CD14-positive monocyte (primary cell): ENCODE measurements around the gene AP1B1. TPM values are rescaled to one million over a fixed set of nuclear protein-coding genes. Genes with fewer than 3 reads are reported as not detected.

ENCODE experiments used
- DNase-seq, 3 donors: peaks; one replicate each; pipeline ENCODE4 v3.0.0-alpha.2; 2011 to 2022
- H2AFZ ChIP-seq: 2 replicates; pipeline ENCODE4 v1.6.0; 2012; ENCODE audit warnings: mild to moderate bottlenecking, low read depth, low read length, inconsistent platforms; ENCODE audit not compliant: insufficient read depth, poor library complexity, severe bottlenecking
- H3K27ac ChIP-seq, 2 donors: 1 replicate in 1 of 2; 2 replicates in 1 of 2; pipeline ENCODE4 v1.5.1; 2012 to 2013; ENCODE audit warnings: low read length in 2 of 2, control low read depth in 1 of 2, inconsistent platforms in 1 of 2, low read depth in 1 of 2, mild to moderate bottlenecking in 1 of 2
- H3K27me3 ChIP-seq, 2 donors: one replicate each; pipeline versions ENCODE4 v1.6.0 to v1.6.1; 2011 to 2013; ENCODE audit warnings: low read length in 2 of 2; ENCODE audit not compliant: control insufficient read depth in 2 of 2, insufficient read depth in 2 of 2
- H3K36me3 ChIP-seq, 2 donors: replicated peaks in 1 of 2; 1 replicate in 1 of 2; 2 replicates in 1 of 2; pipeline versions ENCODE4 v1.5.1 to v1.6.1; 2012 to 2013; ENCODE audit warnings: low read length in 2 of 2, control low read depth in 1 of 2, inconsistent platforms in 1 of 2, mild to moderate bottlenecking in 1 of 2; ENCODE audit not compliant: insufficient read depth in 2 of 2, control insufficient read depth in 1 of 2
- H3K4me1 ChIP-seq, 2 donors: 1 replicate in 1 of 2; 2 replicates in 1 of 2; pipeline versions ENCODE4 v1.5.1 to v1.6.1; 2012 to 2013; ENCODE audit warnings: low read length in 2 of 2, control low read depth in 1 of 2, inconsistent platforms in 1 of 2, mild to moderate bottlenecking in 1 of 2, moderate library complexity in 1 of 2; ENCODE audit not compliant: insufficient read depth in 2 of 2, control insufficient read depth in 1 of 2
- H3K4me2 ChIP-seq: replicated peaks from 2 replicates; pipeline ENCODE3; 2012; ENCODE audit warnings: low read length, moderate library complexity, mild to moderate bottlenecking; ENCODE audit not compliant: poor library complexity, severe bottlenecking; ENCODE audit errors: extremely low read depth
- H3K4me3 ChIP-seq, 3 experiments: fragments of 200-600 bp in 1 of 3; sonication (generic) in 1 of 3; replicated peaks in 1 of 3; 1 replicate in 2 of 3; 2 replicates in 1 of 3; pipeline ENCODE4 v1.5.1; 2011 to 2013; ENCODE audit warnings: low read length in 3 of 3, mild to moderate bottlenecking in 3 of 3, control low read depth in 2 of 3, low read depth in 2 of 3, inconsistent platforms in 1 of 3, moderate library complexity in 1 of 3
- H3K79me2 ChIP-seq: 2 replicates; pipeline ENCODE4 v1.6.0; 2012; ENCODE audit warnings: mild to moderate bottlenecking, control low read depth, inconsistent platforms, low read length, moderate library complexity; ENCODE audit not compliant: insufficient read depth
- H3K9ac ChIP-seq: 2 replicates; pipeline ENCODE4 v1.6.0; 2017; ENCODE audit warnings: low read length, mild to moderate bottlenecking; ENCODE audit not compliant: insufficient read depth, poor library complexity, severe bottlenecking
- H3K9me3 ChIP-seq, 2 donors: replicated peaks in 1 of 2; 1 replicate in 1 of 2; 2 replicates in 1 of 2; pipeline versions ENCODE4 v1.5.1 to v1.6.1; 2012 to 2013; ENCODE audit warnings: low read length in 2 of 2, control low read depth in 1 of 2; ENCODE audit not compliant: control insufficient read depth in 1 of 2, insufficient read depth in 1 of 2
- H4K20me1 ChIP-seq: 2 replicates; pipeline ENCODE4 v1.6.0; 2012; ENCODE audit warnings: mild to moderate bottlenecking, low read length, control low read depth, moderate library complexity; ENCODE audit not compliant: insufficient read depth
- H3K27ac Mint-ChIP-seq, 7 donors: one replicate each; pipeline ENCODE4 v1.8.0; 2020; ENCODE audit warnings: mild to moderate bottlenecking in 7 of 7, mixed read lengths in 7 of 7, moderate library complexity in 6 of 7, inconsistent platforms in 2 of 7
- H3K27me3 Mint-ChIP-seq, 3 donors: one replicate each; pipeline ENCODE4 v1.8.0; 2021 to 2022; ENCODE audit warnings: low read depth in 3 of 3, mild to moderate bottlenecking in 3 of 3, mixed read lengths in 3 of 3, moderate library complexity in 3 of 3, inconsistent platforms in 1 of 3
- H3K36me3 Mint-ChIP-seq, 2 donors: one replicate each; pipeline ENCODE4 v1.8.0; 2020; ENCODE audit warnings: mixed read lengths in 2 of 2, inconsistent platforms in 1 of 2, mild to moderate bottlenecking in 1 of 2
- H3K4me1 Mint-ChIP-seq: one replicate; pipeline ENCODE4 v1.8.0; 2020; ENCODE audit warnings: mild to moderate bottlenecking, mixed read lengths
- H3K4me3 Mint-ChIP-seq, 2 donors: one replicate each; pipeline ENCODE4 v1.8.0; 2020; ENCODE audit warnings: mild to moderate bottlenecking in 2 of 2, mixed read lengths in 2 of 2, moderate library complexity in 1 of 2
- H3K9me3 Mint-ChIP-seq, 7 donors: one replicate each; pipeline ENCODE4 v1.8.0; 2020 to 2022; ENCODE audit warnings: mixed read lengths in 7 of 7, mild to moderate bottlenecking in 6 of 7, moderate library complexity in 6 of 7, inconsistent platforms in 2 of 7
- CTCF ChIP-seq: fragments of 200-600 bp; IDR thresholded peaks from one replicate; pipeline ENCODE4 v1.8.0; 2022; ENCODE audit warnings: antibody characterized with exemption, mild to moderate bottlenecking
- WGBS: methylation state at CpG from one replicate; pipeline ENCODE4 v1.1.5; 2013; ENCODE audit warnings: missing lambda C conversion rate; ENCODE audit not compliant: insufficient coverage; 5-methylcytosine and 5-hydroxymethylcytosine counted together
- intact Hi-C, 2 donors: fragments of 100-400 bp; cut with micrococcal nuclease; formaldehyde crosslinking; loops; one replicate each; pipeline versions ENCODE4 v1.15.0 to v1.15.1; 2023
- polyA plus RNA-seq, 3 donors: library from polyadenylated mRNA; depleted of rRNA in 1 of 3; unstranded in 2 of 3; stranded (reverse) in 1 of 3; fragments of 300-500 nt in 2 of 3; fragments of >200 nt in 1 of 3; fragmentation: Illumina TruSeq in 2 of 3; gene quantifications; 1 replicate in 2 of 3; 2 replicates in 1 of 3; pipeline ENCODE4 v1.2.3, GENCODE V29; 2012 to 2021
- small RNA-seq: library from RNA; depleted of rRNA; stranded (forward); fragments of <200 nt; gene quantifications from one replicate; pipeline ENCODE3, GENCODE V24; 2012; ENCODE audit warnings: low read depth; ENCODE audit not compliant: insufficient read length

The AP1B1 gene
- polyA plus RNA-seq, 3 donors, result 29.0 to 102 (median 40.3) TPM

- whole genome bisulfite sequencing, result 88% methylated on average over 1 of the region's 3 CpGs
- Mint-ChIP-seq H3K27me3 (peaks cover 0 to 2% (median 0%) of the 10 kb centered on the region in 3 donors), H3K27ac (no peak overlapping the region), H3K36me3 (peaks cover 87 to 98% of the 10 kb centered on the region in 2 donors), H3K4me1 (no peaks in the 10 kb centered on the region), H3K9me3 (no peaks in the 10 kb centered on the region), H3K4me3 (no peak overlapping the region)
- Histone ChIP-seq H3K4me3 (no peak overlapping the region), H3K79me2 (peaks cover 91% of the 10 kb centered on the region), H3K9ac (no peak overlapping the region), H3K27me3 (no peaks in the 10 kb centered on the region), H4K20me1 (peaks cover 100% of the 10 kb centered on the region), H2AFZ (no peak overlapping the region), H3K36me3 (peaks cover 85 to 98% of the 10 kb centered on the region in 2 donors), H3K4me2 (no peak overlapping the region), H3K9me3 (no peaks in the 10 kb centered on the region), H3K4me1 (no peaks in the 10 kb centered on the region), H3K27ac (no peak overlapping the region)
- DNase-seq, result no peak
- no peak for TF ChIP-seq CTCF
- intact Hi-C loops, result no loop called here
Observed at GRCh38 chr22:29284196-29284595, 104.2 kb downstream of the AP1B1 start.

GRCh38 chr22:29277927-29278326 is 110.4 kb downstream of the AP1B1 start:
- peaks cover 89 to 98% of the 10 kb centered on the region in 2 donors for H3K36me3 ChIP-seq
- WGBS, result no CpG with 5 or more reads among the region's 1 CpG
- H3K27me3 ChIP-seq, result no peaks in the 10 kb centered on the region
- Mint-ChIP-seq H3K9me3 (no peaks in the 10 kb centered on the region), H3K36me3 (peaks cover 85 to 99% of the 10 kb centered on the region in 2 donors), H3K4me3 (no peak overlapping the region), H3K4me1 (peaks cover 4% of the 10 kb centered on the region), H3K27ac (peak overlapping the region in 1 of 7 donors; percentile 34), H3K27me3 (peaks cover 0 to 2% (median 0%) of the 10 kb centered on the region in 3 donors)
- no peak for TF ChIP-seq CTCF
- DNase-seq, result no peak
- peaks cover 97% of the 10 kb centered on the region for H3K79me2 ChIP-seq
- H4K20me1 ChIP-seq, result peaks cover 100% of the 10 kb centered on the region
- no peaks in the 10 kb centered on the region for H3K4me1 ChIP-seq
- no peak overlapping the region for H3K9ac ChIP-seq
- no peak overlapping the region for H3K4me3 ChIP-seq
- H3K27ac ChIP-seq, result no peak overlapping the region
- H2AFZ ChIP-seq, result no peak overlapping the region
- H3K4me2 ChIP-seq, result no peak overlapping the region
- H3K9me3 ChIP-seq, result no peaks in the 10 kb centered on the region
- intact Hi-C loops, result no loop called here

Small RNA genes lying within 50 kb of the gene (small RNA-seq; reads per million reads assigned to genes)
- gene AC000041.1, result not detected
- not detected for gene MIR3653

Other genes starting within 250 kb of the AP1B1 start
- not detected for gene EMID1, start 182.7 kb downstream of the AP1B1 start, polyA plus RNA-seq
- gene RHBDD3, start 120.6 kb downstream of the AP1B1 start, polyA plus RNA-seq, result 10 to 100 TPM in 1 of 3 donors, 1 to 10 TPM in 2; 4.0 to 11.1 (median 4.8) TPM
- 100 to 1,000 TPM in 2 of 3 donors, 10 to 100 TPM in 1; 81.2 to 280 (median 136) TPM for gene EWSR1, start 120.3 kb downstream of the AP1B1 start, polyA plus RNA-seq
- 10 to 100 TPM; 14.9 to 20.0 (median 15.7) TPM for gene GAS2L1, start 81.9 kb downstream of the AP1B1 start, polyA plus RNA-seq
- gene RASL10A, start 72.9 kb downstream of the AP1B1 start, polyA plus RNA-seq, result 1 to 10 TPM in 1 of 3 donors, under 1 TPM in 2; 0.35 to 2.1 (median 0.50) TPM
- gene RFPL1, start 50.0 kb upstream of the AP1B1 start, polyA plus RNA-seq, result under 1 TPM in 1 of 3 donors, not detected in 2; 0.20 TPM
- gene NEFH, start 91.6 kb upstream of the AP1B1 start, polyA plus RNA-seq, result 1 to 10 TPM in 1 of 3 donors, under 1 TPM in 2; 0.20 to 1.2 (median 0.74) TPM
- 10 to 100 TPM; 19.6 to 29.9 (median 28.2) TPM for gene THOC5, start 165.2 kb upstream of the AP1B1 start, polyA plus RNA-seq
- gene NIPSNAP1, start 192.5 kb upstream of the AP1B1 start, polyA plus RNA-seq, result 10 to 100 TPM in 1 of 3 donors, 1 to 10 TPM in 2; 9.2 to 10.4 (median 9.9) TPM
- 10 to 100 TPM in 1 of 3 donors, 1 to 10 TPM in 2; 7.7 to 15.5 (median 8.4) TPM for gene NF2, start 215.1 kb upstream of the AP1B1 start, polyA plus RNA-seq